Measurements from ENCODE around the gene KIF2C.

GRCh38 chr1:44810101-44810761 lies 70.6 kb downstream of the KIF2C start:
- TF ChIP-seq SP1 (IDR thresholded peaks at IDR 0.05) (no peak), TARDBP (IDR thresholded peaks at IDR 0.05) (no peak), FOXA1 (IDR thresholded peaks at IDR 0.05) (no peak), NFRKB (IDR thresholded peaks at IDR 0.05) (no peak)

All from HEK293T (cell line).